Femur (tissue), 1 donor: ENCODE data around the gene TMEM45B.
"Not testable (repeated sequence)": the region's sequence is repeated elsewhere in the genome, so short reads cannot be mapped to it uniquely, and the experiment has no call there.

Experiments
- DNase-seq: peaks from one replicate; pipeline ENCODE4 v3.0.0-alpha.2; 2017

Gene TMEM45B

DNA sequence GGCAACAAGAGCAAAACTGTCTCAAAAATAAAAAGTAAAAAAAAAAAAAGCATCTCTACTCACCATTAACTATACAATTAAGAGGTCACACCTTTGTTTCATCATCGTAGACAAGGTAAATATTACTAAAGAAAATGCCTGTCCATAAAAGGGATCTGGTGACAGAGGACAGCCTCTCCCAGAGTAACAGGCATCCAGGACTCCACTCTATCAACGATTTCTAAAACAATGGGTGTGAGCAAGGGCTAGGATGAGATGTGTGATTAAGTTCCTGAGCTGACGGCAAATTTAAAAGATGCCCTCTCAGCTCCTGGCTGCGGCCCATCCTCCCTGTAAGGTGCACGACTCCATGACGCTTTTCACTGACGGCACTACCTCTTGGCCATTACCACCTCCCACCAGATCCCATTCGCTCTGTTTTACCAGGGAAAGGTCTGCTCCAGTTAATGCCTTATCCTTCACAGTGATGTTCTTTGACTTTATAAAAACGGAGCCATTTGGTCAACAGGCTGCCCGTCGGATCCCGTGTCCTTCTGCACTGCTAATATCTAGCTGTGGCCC, 2.3 kb upstream of the TMEM45B start:
- DNase-seq: no peak

DNA sequence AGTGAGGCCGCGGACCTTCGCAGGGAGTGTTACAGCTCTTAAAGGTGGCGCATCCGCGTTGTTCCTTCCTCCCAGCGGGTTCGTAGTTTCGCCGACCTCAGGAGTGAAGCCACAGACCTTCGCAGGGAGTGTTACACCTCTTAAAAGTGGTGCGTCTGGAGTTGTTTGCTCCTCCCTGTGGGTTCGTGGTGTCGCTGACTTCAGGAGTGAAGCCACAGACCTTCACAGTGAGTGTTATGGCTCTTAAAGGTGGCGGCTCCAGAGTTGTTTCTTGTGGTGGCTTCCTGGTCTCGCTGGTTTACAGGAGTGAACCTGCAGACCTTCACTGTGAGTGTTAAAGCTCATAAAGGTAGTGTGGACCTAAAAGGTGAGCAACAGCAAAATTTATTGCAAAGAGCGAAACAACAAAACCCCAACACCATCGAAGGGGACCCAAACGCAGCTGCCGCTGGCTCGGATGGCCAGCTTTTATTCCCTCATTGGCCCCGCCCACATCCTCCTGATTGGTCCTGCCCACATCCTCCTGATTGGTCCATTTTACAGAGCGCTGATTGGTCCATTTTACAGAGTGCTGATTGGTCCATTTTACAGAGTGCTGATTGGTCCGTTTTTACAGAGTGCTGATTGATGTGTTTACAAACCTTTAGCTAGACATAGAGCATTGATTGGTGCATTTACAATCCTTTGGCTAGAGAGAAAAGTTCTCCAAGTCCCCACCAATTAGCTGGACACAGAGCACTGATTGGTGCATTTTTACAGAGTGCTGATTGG, 1.2 kb upstream of the TMEM45B start:
- DNase-seq: no peak

DNA sequence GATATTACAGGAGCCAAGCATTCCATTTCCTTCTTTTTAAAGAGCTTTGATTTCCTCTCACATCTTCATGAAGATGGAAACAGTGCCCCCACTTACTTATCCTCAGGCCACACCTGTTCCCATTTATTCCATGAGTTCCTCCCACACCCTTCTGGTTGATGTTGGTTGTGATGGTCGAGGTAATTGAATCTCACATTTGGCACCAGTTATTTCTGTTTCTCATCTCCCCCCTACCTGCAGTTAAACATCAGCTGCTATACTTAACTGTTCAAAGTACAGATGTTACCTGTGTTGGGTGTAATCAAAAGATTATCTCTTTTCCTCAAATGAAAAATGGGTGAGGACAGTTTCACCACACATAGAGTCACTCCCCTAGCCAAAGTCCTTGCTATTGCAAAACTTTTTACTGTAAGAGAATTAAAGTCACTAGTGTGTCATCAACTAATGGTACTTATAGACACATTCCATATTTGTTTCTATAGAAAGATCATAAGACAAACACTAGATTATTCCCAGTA, 1.9 kb downstream of the TMEM45B start:
- DNase-seq: no peak

DNA sequence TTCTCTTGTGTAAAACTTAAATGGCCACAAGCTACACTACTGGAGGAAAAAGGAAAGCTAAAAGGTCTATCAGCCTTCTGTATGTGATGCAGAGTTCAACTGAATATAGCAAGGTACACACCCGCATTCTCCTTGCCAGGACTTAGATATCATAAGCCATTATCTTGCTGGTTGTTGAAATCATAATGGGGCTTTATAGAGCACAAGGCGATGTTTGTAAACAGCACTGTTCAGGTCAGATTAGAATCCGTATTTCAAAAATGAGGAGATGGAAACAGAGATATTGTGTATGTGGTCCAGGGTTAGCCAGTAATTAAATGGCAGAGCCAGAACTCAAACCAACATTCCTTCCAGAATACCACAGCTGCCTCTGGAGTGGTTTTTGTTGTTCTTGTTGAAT, 2.6 kb downstream of the TMEM45B start:
- DNase-seq: not testable (repeated sequence)

DNA sequence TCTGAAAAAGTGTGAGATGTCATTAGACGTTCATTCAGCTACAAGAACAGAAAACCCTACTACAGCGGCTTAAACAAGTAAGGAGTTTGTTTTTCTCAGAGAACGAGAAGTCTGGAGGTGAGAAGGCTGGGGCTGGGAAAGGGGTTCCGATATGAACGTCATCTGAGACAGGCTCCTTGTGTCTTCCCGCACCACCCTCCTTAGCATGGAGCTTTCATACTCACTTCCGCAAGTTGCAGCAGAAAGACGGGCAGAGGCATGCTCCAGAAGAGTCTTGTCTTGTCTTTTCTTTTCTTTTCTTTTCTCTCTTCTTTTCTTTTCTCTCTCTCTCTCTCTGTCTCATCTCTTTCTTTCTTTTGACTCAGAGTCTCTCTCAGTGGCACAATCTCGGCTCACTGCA, 3.6 kb downstream of the TMEM45B start:
- DNase-seq: no peak

DNA sequence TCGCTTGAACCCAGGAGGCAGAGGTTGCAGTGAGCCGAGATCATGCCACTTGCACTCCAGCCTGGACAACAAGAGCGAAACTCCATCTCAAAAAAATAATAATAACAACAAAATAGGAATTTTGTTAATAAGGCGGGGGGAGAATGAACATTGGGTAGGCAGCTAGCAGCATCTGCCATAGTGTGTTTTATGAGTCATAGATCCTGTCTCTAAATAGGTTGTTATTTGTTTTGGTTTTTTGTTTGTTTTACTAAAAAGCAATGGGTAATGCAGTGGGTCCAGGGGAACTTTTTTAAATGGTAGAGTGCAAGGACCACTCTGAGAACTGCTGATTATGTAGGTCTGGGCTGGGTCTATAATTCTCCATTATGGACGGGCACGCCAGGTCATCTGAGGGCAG, 4.6 kb downstream of the TMEM45B start:
- not testable (repeated sequence) for DNase-seq

DNA sequence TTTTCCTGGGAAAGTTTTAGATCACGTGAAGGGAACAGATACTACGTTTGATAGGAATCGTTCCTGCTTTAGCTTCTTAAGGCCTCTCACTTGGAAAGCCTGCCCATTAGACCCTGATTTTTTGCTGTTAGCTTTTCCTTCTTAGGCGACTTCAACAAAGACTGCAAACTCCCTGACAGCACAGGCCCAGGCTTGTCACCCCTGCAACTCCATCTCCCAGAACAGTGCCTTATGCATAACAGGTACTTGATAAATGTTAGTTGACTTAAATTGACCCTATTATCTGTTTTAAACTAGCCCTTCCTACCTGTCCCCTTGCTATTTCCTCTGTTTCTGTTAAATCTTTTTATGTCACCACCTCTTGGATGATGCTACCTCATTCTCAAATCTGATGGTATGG, 7.6 kb downstream of the TMEM45B start:
- DNase-seq: not testable (repeated sequence)

DNA sequence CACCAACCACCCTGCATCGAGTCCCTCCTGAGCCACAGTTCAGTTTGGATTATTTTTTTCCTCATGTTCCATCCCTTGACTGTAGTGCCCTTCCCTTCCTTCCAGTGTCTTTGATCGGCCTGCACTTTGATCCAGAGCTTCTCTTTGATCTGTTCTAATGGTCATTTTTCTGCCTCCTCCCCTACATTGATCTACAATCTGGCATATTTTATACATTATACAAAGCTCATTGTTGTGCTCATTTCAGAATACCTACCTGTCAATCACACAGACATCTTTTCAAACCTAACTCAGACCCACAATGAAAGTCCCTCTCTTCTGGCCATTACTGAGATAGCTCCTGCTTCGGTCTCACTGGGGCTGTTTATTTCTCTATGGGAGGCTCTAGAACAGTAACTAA, 8.2 kb downstream of the TMEM45B start:
- not testable (repeated sequence) for DNase-seq

DNA sequence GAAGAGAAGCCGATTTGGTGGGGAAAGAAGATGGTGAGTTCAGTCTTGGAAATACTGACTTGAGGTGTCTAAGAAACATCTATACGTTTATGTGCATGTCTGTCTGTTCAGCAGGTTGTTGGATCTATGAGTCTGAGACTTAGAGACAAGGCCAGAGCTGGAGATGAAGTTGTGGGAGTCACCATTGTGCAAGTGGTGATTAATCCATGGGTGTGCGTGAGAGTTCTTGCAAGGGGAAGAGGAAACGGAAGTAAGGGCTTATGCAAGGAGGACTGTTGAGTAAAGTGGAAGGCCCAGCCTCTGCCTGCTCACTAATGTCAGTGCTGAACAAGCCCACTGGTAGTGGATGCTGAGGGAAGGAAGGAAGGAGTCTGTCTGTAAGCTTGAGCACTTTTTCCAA, 9.7 kb downstream of the TMEM45B start:
- peak; percentile 29 for DNase-seq

DNA sequence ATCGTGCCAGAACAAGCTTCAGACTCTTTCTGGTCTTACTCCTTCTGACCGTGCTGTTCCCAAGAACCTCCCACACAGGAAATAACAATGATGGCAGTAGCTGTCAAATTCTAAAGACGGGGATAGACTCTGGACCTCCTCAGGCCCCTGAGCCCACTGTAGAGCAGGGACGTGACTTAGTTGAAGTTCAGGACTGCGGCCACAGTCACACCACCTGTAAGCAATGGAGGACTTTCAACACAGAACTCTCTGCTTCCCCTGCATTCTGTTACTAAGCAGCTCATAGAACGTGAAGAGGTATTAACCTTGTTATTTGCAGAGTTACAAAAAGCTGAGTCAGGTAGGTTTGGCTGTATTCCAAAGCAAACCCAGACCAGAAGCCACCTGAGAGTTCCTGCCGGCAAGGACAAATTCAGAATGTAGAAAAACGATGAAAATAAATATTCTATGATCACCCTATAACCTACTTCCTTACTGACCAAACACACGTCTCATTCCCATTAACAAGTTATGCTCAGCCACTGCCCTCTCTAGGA, 12.7 kb downstream of the TMEM45B start:
- no peak for DNase-seq

DNA sequence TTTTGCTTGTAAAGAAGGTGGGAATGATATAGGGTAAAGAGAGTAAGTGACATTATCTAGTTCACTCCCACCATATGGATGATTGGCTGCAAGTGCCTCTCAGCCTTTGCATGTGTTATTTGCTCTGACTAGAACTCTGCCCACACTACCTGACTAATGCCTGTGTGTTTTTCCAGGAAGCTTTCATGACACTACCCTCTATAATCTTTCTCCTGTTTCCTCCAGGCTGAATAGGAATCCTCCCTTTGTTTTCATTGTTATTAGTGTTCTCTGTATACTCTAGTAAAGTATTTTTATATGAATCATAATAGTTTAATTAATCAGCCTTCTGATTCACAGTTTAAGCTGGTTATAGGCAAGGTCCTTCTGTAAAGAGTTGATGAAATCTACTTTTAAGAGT, 13.8 kb downstream of the TMEM45B start:
- not testable (repeated sequence) for DNase-seq

DNA sequence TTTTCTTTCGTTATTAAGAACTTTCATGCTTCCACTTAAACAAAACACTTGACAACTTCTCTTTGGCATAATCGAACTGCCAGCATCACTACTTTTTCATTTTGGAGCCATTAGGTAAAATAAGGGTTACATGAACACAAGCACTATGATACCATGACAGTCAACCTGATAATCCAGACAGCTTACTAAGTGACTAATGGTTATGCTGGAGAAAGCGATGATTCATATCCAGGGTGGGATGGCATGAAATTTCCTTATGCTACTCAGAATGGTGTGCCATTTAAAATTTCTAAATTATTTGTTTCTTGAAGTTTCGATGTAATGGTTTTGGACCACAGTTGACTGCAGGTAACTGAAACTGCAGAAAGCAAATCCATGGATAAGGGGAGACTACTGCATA, 15.6 kb downstream of the TMEM45B start:
- not testable (repeated sequence) for DNase-seq

DNA sequence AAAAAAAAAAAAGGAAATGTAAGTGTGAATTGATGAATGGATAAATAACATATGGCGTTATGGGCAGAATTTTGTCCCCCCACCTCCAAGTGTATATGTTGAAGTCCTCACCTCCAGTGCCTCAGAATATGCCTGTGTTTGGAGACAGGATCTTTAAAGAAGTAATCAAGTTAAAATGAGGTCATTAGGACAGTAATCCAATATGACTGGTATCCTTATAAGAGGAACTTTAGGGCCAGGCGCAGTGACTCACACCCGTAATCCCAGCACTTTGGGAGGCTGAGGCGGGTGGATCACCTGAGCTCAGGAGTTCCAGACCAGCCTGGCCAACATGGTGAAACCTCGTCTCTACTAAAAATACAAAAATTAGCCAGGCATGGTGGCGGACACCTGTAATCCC, 17.6 kb downstream of the TMEM45B start:
- not testable (repeated sequence) for DNase-seq

DNA sequence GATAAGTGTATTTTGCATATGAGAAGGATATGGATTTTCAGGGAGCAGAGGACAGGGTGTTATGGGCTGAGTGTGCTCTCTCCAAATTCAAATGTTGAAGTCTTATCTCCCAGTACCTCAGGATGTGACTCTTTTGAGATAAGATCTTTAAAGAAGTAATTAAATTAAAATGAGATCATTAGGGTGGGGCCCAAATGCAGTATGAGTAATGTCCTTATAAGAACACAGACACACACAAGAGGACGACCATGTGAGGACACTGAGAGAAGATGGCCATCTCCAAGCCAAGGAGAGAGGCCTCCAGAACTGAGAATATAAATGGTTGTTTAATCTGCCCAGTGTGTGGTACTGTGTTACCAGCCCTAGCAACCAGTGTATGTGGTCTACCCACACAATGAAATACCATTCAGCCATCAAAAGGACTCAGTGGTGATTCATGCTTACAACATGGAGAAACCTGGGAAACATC, 20.8 kb downstream of the TMEM45B start:
- DNase-seq: not testable (repeated sequence)

DNA sequence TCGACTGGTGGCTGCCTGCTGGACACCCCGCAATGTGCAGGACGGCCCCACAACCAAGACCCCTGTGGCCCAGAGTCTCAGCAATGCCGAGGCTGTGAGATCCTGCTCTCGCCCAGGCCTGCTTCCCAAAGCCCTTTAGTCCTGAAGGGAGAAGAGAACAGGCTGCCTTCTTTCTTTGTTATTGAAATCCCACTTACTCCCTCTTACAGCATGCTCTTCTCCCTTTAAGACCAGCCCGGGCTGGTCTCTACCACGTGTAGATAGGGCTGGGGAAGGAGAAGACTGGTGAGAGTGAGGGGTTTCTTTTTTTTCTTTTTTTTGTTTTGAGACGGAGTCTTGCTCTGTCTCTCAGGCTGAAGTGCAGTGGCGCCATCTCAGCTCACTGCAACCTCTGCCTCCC, 21.3 kb downstream of the TMEM45B start:
- DNase-seq: no peak

DNA sequence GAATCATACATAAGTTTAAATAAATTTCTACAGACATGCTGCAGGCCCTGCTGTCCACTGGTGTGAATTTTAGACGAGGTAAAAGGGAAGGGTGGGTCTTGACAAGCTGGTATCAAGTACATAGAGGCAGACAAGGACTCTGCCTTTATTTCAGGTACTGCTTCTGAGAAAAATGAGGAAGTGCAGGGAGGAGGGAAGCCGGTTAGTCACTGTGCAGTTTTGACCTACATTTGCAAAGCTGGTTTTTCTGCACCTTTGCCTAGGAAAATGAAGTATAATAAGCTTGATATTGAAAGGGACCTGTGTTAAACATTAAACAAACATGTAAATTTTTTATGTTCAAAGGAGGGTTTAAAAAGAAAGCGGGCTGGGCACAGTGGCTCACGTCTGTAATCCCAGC, 24.6 kb downstream of the TMEM45B start:
- DNase-seq: no peak

DNA sequence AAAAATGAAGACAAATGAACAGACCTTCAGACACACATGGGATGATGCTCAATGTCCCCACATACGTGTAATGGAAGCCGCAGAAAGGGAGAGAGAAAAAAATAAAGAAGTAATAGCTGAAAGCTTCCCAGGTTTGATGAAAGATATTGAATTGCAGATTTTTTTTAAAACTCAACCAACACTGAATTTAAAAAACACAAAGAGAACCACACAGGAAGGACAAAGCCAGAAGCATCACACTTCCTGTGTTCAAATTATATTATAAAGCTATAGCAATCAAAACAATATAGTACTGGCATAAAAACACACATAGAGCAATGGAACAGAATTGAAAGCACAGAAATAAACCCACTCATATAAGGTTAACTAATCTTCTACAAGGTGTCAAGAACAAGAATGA, 26.5 kb downstream of the TMEM45B start:
- no peak for DNase-seq

DNA sequence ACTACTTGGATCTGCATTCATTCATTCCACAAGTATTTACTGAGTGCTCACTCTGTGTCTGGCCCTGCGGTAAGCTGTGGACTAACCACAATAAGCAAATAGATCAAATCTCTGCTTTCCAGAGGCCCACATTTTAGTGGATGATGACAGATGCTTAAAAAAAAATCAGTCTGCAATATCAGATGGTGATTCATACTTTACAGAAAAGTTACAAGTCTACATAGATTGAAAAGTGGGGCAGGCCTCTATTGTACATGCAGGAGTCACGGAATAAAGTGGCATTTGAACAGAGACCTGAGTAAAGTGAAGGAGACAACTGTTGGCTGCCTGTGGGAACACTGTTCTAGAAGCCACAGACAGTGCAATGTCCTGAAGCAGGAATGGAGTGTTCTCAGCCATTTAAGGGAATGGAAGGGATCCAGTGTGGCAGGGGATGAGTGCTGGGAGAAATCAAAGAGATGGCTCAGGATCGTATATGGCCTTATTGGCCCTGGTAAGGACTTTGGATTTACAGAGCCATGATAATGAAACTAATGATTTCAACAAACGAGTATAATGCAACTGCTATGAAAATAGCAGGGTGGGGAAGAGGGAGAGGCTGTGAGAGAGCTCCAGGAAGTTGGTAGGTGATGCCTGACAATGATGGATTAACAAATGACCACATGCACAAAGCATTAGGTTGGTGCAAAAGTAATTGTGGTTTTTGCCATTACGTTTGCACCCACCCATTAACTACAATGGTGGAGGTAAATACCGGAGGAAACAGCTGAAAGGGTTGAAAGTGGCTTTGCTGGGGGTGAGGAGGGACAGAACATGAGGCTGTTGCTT, 31.1 kb downstream of the TMEM45B start:
- no peak for DNase-seq

DNA sequence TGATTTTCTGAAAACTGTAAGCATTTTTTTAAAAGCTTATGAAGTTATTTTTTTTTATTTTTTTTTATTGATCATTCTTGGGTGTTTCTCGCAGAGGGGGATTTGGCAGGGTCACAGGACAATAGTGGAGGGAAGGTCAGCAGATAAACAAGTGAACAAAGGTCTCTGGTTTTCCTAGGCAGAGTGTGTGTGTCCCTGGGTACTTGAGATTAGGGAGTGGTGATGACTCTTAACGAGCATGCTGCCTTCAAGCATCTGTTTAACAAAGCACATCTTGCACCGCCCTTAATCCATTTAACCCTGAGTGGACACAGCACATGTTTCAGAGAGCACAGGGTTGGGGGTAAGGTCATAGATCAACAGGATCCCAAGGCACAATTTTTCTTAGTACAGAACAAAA, 31.7 kb downstream of the TMEM45B start:
- DNase-seq: not testable (repeated sequence)

DNA sequence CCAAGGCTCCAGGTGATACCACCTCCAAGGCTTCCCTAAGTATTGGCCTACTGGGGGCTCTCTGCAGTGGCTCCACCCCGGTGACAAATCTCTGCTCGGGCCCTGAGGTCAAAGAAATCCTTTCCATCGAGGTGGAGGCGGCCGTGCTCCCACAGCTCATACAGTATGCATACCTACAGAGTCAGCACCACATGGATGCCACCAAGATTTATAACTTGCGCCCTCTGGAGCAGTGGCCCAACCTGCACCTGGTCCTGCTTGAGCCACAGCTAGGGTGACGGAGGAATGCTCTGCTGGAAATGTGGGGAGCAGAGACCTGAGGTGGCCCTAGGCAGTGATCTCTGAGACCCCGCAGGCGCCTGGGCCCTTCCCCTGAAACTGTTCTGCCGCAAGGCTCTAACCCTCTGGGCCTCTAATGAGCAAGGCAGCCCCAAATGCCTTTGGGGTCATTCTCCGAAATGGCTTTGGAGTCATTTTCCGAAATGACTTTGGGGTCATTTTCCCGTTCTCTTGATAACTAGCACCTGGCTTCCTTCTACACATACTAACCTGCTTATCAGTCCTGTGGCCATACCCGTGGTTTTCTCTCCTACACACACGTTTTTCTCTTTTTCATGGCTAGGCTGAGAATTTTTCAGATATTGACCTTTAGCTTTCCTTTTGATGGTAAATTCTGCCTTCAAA, 33.9 kb downstream of the TMEM45B start:
- DNase-seq: no peak

DNA sequence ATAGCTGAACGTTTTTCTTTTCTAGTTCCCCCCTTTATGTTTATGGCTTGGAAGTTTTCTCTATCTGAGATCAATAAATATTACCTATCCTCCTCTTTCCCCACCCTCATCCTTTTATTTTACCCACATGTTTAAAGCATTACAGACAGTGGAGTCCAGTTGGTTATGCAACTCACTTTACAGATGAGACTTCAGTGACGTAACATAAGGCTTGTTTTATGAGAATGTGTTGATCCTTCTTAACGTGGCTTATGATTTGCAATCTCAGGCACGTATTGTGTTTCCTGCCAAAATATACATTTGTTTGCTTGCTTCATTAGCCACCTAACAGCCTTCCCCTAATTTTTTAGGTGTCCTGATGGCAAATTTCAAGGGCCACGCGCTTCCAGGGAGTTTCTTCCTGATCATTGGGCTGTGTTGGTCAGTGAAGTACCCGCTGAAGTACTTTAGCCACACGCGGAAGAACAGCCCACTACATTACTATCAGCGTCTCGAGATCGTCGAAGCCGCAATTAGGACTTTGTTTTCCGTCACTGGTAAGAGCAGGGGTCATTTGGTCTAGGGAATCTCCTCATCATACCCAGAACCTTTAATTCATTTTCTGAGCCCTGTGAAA, 36.6 kb downstream of the TMEM45B start:
- DNase-seq: no peak
